Stomach (tissue), 4 donors: ENCODE measurements around the gene TAF15.

Experiments
- CTCF ChIP-seq, 7 experiments: fragments of 450-650 bp in 4 of 7; fragments of 200-600 bp in 3 of 7; sonication (generic) in 3 of 7; IDR thresholded peaks; one replicate each; pipeline ENCODE4 v1.5.1; 2016 to 2019; ENCODE audit warnings: antibody characterized with exemption in 7 of 7, control low read depth in 2 of 7, mild to moderate bottlenecking in 1 of 7
- EP300 ChIP-seq: sonication (generic); formaldehyde crosslinking; IDR thresholded peaks from one replicate; pipeline ENCODE4 v1.6.1; 2017; ENCODE audit warnings: antibody characterized with exemption
- POLR2AphosphoS5 ChIP-seq, 3 donors: sonication (generic); formaldehyde crosslinking; IDR thresholded peaks; one replicate each; pipeline ENCODE4 v1.6.1; 2016; ENCODE audit warnings: antibody characterized with exemption in 3 of 3

- TF ChIP-seq POLR2AphosphoS5 (IDR thresholded peaks at IDR 0.05) (no peak), CTCF (IDR thresholded peaks at IDR 0.05) (no peak), EP300 (no peak)
Measured at GRCh38 chr17:35878361-35878760, 69.1 kb downstream of the TAF15 start.
